Measurements from ENCODE around the gene P3R3URF. TPM values are rescaled to one million over a fixed set of nuclear protein-coding genes. Genes with fewer than 3 reads are reported as not detected.

P3R3URF gene
- total RNA-seq, 1 donor from 2014 or later = not detected

DNA sequence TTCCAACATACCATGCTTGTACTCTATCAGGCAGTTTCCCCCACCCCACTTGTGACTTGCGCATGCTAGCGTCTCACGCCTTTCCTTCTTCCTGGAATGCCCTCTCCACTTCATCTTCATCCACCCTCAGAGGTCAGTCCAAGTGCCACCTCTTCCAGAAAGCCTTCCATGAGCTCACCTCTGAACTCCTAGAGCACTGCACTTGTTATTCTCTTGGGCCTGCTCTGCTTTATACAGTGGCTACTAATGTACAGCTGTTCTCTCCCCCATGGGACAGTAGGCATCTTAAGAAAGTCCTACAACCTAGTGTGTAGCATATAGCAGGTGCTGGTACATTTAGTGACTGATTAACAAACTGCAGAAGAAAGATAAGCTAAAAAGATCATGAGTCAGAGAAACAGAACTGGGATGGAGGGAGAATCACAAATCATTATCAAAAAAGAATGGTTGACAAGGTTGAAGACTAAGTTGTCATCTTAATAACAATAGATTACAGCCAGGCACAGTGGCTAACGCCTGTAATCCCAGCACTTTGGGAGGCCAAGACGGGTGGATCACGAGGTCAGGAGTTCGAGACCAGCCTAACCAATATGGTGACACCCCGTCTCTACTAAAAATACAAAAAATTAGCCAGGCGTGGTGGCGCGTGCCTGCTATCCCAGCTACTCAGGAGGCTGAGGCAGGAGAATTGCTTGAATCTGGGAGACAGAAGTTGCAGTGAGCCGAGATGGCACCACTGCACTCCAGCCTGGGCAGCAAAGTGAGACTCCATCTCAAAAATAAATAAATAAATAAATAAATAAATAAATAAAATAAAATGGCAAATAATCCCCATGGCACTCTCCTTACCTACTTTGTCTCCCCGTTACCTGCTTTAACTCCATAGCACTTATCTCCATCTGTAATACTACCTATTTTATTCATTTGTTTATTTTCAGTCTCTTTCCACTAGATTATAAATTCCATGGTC, 17.7 kb downstream of the P3R3URF start:
- Histone ChIP-seq H3K27me3 (ENCODE audit: control insufficient read depth, insufficient read depth, low read length) (no peaks in the 10 kb centered on the region), H3K4me3 (ENCODE audit: low read depth, low read length) (no peak overlapping the region), H3K36me3 (ENCODE audit: control insufficient read depth, insufficient read depth, low read length) (no peaks in the 10 kb centered on the region)
- no peak for TF ChIP-seq CTCF (IDR thresholded peaks at IDR 0.05; ENCODE audit: insufficient read depth, low read length, severe bottlenecking)
- FAIRE-seq (no peak), DNase-seq (ENCODE audit: low read depth) (no peak)

DNA sequence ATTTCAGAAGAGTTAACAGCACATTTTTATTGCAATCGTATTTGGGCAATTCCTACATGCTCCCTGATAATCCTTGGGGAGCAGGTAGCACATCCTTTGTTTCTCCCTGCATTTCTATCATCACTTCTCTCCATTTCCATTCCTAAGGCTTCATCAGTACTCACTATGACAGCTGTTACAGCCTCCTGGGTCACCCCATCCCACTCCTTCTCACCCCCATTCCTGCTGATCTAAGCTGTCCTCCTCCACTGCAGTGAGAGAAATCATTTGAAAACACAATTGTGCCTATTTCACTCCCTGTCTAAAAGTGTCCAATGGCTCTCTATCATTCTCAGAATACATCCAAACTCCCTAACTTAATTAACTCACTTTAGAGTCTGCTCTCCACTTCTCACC, 18.4 kb downstream of the P3R3URF start:
- no peak for TF ChIP-seq CTCF (IDR thresholded peaks at IDR 0.05; ENCODE audit: insufficient read depth, low read length, severe bottlenecking)
- no peaks in the 10 kb centered on the region for H3K27me3 ChIP-seq (ENCODE audit: control insufficient read depth, insufficient read depth, low read length)
- no peak overlapping the region for H3K4me3 ChIP-seq (ENCODE audit: low read depth, low read length)
- no peak for DNase-seq (ENCODE audit: low read depth)
- FAIRE-seq = peak; percentile 28
- H3K36me3 ChIP-seq (ENCODE audit: control insufficient read depth, insufficient read depth, low read length) = no peaks in the 10 kb centered on the region

DNA sequence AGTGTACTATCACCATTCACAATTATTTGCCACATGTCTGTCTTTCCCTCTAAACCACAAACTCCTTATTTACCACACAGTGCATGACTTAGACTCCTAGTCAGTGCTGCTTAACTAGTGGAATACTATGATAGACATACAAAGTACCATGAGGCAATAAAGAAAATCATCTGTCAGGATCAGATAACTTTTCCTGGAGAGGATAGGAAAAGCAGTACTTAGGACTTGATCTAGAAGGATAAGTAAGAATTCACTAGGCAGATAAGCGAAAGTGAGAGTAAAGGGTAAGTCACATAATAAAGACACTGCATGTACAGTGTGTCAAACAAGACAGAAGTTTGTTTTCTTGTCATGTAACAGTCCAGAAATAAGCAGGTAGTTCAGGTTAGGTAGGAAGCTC, 22.6 kb downstream of the P3R3URF start:
- TF ChIP-seq CTCF (IDR thresholded peaks at IDR 0.05; ENCODE audit: insufficient read depth, low read length, severe bottlenecking) = no peak
- Histone ChIP-seq H3K4me3 (ENCODE audit: low read depth, low read length) (no peak overlapping the region), H3K36me3 (ENCODE audit: control insufficient read depth, insufficient read depth, low read length) (no peaks in the 10 kb centered on the region), H3K27me3 (ENCODE audit: control insufficient read depth, insufficient read depth, low read length) (no peaks in the 10 kb centered on the region)
- DNase-seq (ENCODE audit: low read depth) (no peak), FAIRE-seq (no peak)

GRCh38 chr1:46153228-46153627, 23.1 kb downstream of the P3R3URF start:
- H3K4me3 ChIP-seq (ENCODE audit: low read depth, low read length) = no peak overlapping the region
- no peaks in the 10 kb centered on the region for H3K36me3 ChIP-seq (ENCODE audit: control insufficient read depth, insufficient read depth, low read length)
- H3K27me3 ChIP-seq (ENCODE audit: control insufficient read depth, insufficient read depth, low read length) = no peaks in the 10 kb centered on the region
- no peak for TF ChIP-seq CTCF (IDR thresholded peaks at IDR 0.05; ENCODE audit: insufficient read depth, low read length, severe bottlenecking)
- FAIRE-seq = no peak
- DNase-seq (ENCODE audit: low read depth) = no peak

DNA sequence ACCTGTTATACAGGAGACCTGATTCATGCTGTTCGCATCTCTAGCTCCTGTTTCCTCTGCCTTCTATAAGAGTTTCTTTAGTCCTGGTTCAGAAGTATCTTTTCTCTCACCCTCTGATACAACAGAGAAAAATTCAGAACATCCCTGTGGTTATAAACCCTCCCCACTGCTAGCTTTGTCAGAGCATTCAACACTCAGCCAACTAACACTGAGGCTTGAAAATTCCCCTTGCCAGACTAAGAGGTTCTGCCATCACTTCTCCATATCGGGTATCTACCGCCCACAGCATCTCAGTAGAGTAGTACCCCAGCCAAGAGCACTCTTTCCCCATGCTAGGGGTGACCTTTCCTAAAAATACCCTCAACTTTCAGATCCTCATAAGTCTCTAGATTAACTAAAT, 24.3 kb downstream of the P3R3URF start:
- H3K4me3 ChIP-seq (ENCODE audit: low read depth, low read length) = no peak overlapping the region
- DNase-seq (ENCODE audit: low read depth) (peak; percentile 31), FAIRE-seq (no peak)
- H3K27me3 ChIP-seq (ENCODE audit: control insufficient read depth, insufficient read depth, low read length) = no peaks in the 10 kb centered on the region
- no peak for TF ChIP-seq CTCF (IDR thresholded peaks at IDR 0.05; ENCODE audit: insufficient read depth, low read length, severe bottlenecking)
- H3K36me3 ChIP-seq (ENCODE audit: control insufficient read depth, insufficient read depth, low read length) = no peaks in the 10 kb centered on the region
